HG03439 (cell line): ENCODE results near the gene CFAP45.

Experiments
- ATAC-seq: cut with Tn5 transposase; IDR thresholded peaks from one replicate; pipeline ENCODE4 v1.9.1; 2021; ENCODE audit warnings: mild to moderate bottlenecking, moderate library complexity; ENCODE audit not compliant: unreplicated experiment

CFAP45 gene

DNA sequence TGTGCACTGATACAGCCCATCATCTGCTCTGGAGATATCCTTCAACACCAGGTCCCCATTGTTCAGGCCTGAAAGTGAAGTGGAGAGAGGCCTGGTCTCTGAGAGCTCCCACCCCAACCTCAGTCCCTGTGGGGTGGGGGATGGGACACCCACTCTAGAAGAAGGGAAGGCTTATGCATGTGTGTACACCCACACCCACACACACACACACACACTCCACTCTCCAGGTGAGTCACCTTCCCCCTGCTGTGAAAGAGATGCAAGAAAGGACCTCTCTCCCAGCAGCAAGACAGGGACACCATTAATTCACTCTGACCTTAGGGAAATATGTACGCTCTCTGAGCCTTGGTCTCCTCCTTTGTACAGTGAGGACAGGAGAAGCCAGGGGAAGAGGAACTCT lies 43.4 kb downstream of the CFAP45 start:
- no peak for ATAC-seq

DNA sequence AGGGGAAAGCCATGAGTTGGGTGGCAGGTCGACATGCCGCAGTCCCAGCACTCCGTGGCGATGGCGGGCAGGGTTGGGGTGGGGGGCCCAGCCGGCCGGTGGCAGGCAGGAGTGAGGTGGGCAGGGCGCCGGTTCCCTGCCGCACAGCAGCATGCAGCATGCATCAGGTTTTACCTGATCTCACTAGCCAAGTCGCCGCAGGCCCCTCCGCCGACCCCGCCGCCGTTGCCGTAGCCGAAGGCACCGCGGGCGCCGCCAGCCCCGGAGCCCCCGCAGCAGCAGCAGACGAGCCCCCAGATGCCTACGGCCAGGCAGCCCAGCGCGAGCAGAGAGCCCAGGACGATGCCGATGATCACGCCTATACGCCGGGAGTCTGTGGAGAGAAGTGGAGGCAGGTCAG lies 44.3 kb downstream of the CFAP45 start:
- no peak for ATAC-seq

GRCh38 chr1:159854693-159855192 lies 45.2 kb downstream of the CFAP45 start:
- ATAC-seq, result peak; percentile 79

DNA sequence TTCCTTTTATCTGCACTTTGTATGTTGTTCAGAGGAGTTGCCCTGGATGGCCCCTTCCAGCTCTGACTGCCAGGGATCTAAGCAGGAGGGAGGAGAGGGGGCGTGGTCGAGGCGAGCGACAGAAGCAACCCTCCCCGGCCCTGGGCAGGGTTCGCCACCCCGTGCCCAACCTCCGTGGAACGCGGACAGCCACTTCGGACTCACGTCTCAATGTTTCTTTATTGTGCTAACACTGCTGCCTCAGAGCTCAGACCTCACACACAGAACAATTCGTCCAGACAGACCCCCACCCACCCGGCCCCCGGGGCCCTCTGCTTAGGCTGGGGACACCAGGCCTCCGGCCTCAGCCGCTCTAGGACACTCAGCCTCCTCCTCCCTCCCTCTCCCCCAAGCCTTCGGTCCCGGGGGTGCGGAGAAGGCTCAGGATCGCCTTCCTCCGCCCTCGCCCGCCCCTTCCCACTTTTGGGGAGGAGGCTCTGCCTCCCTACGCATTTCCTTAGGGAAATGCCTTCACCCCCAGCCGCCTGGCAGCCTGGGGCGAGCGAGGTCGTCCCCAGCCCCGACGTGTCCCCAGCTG lies 45.8 kb downstream of the CFAP45 start:
- ATAC-seq, result peak; percentile 13

DNA sequence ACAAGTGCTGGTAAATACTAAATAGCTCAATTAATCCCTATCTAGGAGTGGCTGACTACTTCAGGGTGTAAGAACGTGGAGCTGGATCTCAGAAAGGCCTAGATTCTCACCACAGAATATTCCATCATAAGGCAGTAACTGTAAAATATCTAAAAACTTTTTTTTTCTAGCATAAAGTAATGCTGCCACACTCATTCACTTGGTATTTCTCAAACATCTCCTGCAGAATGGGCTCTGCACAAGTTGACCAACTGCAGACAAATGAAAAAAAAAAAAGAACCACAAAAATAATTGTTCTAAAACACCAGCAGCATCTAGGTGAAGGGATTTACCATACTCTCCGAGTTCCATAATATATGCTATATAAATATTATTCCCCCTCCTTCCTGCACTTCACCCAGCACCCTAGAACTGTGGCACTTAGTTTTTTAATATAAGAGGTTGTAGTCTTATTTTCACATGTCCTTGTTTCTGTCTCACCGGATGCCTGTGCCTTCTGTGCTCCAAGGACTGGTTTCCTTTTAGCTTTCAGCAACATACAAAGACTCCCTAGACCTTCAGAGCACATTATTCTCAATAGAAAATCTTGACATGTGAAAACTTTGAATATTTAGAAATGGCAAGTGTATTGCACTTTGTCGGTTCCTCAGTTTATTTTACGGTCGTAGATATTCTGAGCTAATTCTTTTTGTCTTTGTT lies 46.4 kb downstream of the CFAP45 start:
- ATAC-seq, result no peak

DNA sequence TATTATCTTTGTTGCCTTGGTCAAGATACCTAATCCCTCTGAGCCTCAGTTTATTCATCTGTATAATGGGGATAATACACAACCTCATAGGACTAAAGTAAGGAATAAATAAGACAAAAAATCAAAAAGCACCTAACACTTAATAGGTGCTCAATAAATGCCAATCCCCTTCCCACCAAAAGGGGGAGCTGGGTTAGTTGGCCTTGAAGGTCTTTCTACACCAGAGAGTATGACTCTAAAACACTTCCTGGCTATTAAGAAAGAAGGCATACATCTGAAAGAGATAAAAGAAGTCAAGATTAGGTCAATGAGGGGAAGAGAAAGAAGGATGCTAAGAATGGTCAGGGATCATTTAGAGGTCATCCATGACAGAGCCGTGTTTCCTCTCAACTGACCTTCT lies 48.6 kb downstream of the CFAP45 start:
- no peak for ATAC-seq

DNA sequence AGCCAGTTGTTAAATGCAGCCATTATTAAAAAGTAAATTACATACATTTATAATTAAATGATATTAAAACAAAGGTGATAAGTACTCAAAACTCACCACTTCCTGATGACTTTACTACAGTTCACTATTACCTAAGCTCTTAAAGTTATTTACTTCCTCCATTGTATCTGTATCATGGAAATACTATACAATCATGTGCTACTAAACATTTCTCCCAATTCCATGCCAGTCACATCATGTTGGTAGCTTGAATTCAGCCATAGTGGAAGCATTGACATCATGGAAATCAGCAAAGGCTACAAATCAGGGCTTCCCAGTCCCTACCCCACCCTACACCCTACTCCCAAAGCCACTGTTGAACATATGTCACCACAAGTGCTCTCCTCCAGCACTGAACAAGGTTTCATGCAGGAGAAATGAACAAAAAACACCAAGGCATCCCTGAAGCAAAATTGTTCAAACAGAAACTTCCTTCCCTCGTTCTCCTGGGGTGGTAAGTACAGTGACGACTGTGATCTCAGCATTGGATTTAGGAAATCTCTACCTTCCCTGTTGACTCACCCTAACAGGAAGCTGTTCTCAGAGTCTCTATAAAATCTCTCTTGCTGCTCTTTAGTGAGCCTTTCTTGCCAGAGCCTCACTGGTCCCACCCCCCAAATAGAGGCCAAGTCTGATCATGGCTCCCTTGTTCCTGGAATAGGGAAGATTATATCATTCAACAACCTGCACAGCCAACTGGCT lies 50.2 kb downstream of the CFAP45 start:
- ATAC-seq, result no peak

DNA sequence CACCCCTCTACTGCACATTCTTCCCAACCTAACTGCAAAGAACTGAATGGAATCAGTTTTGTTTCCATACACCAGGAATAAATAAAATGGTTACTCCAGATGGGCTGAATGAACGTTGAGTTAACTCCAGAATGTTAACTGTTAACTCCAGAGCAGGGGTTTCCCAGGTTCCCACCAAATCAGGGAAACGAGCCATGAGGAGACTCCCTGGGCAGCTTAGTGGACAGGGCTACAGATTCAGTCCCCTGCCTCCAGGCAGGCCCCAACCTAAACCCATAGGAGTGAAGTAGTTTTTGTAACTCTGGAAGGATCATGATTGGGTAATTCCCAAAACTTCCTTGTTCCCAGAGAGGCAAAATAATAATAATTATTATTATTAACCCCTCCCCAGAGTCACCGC lies 51.6 kb downstream of the CFAP45 start:
- no peak for ATAC-seq

DNA sequence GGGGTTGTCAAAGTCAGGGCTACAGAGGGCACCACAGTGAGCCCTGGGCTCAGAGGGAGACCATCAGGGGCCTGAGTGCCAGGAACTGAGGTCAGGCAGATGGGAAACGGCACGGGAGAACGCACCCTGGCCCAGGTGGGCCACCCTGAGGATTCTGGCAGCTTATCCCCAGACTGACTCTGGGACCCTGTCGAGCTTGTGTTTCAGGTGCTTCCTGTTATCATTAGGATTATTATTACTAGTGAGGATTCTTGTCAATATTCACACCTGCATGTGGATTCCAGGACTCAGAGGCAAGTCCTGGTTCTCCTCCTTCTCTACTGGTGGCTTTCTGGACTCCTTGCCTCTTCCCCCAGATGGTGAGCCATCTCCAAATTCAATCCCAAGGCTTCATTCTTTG lies 52.7 kb downstream of the CFAP45 start:
- ATAC-seq, result no peak

DNA sequence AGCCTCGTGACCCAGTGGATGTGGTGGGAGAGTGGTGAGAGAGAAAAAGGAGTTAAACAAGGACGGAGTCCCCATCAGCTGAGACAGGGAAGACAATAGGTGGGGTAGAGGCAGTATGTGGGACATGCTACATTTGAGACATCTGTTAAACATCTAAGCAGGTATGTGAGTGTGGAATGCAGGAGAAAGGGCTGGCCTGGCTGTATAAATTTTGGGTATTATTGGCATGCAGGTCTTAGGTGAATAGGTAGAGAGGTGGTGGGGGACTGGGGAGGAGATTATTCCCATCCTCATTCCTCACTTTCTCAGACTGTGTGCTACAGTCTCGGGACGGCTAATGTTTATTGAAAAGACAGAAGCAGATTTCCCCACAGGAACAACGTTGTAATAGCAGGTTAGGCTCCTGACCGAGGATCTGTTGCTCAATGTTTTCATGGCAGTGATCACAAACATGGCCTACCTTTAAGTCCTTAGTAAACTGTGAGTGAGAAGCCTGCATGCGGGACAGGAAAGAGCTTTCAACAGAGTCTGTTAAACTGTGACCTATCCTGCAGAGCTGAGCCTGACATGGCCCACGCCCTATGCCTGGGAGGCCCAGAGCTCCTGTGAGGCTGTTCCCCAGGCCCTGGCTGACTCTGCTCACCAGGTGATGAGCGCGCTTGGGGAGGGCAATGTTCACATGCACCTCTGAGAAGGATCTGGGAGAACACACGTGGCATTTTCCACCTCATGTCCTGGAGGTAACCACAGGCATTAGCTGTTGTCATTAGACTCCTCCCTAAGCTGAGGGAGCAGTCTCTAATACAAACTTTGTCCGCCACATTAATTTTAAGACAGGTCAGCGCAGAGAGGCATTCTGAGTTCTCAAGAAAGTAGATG lies 54.0 kb downstream of the CFAP45 start:
- no peak for ATAC-seq

DNA sequence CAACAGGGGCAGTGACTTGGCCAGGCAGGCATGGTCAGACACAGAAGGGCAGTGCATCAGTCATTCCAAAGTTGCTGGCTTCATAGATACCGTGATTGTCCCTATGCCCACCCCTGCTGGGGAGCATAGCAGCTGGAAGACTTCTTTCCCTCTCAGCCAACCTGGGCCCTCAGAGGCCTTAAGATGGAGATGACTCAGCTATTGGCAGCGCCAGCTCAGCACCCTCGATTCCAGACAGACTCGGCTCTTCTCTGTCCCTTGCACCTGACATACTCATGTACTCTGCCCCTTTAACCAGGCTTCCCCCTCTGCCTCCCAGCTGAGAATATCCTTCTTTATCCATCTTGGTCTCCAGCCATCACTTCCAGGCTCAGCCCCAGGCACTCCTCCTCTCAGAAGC lies 56.5 kb downstream of the CFAP45 start:
- ATAC-seq, result no peak

GRCh38 chr1:159841749-159842148 lies 58.2 kb downstream of the CFAP45 start:
- no peak for ATAC-seq

- no peak for ATAC-seq
These were observed 60.7 kb downstream of the CFAP45 start for GRCh38 chr1:159839116-159839849.

DNA sequence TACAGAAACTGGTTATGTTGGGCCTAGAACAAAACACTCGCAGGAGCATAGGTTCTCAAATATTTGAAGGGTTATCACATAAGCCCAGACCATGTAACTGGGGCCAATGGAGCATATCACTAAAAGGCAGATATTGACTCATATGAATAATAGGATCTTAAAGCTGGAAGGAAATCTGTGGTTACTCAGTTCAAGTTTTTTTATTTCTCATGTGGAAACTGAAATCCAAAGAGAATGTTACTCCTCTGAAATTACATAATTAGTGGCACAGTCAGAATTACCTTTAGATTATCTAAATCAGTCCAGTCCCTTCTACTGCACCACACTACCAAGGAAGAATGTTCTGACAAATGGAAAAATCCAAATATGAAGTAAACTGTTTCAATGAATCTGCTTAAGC lies 61.2 kb downstream of the CFAP45 start:
- ATAC-seq, result no peak

DNA sequence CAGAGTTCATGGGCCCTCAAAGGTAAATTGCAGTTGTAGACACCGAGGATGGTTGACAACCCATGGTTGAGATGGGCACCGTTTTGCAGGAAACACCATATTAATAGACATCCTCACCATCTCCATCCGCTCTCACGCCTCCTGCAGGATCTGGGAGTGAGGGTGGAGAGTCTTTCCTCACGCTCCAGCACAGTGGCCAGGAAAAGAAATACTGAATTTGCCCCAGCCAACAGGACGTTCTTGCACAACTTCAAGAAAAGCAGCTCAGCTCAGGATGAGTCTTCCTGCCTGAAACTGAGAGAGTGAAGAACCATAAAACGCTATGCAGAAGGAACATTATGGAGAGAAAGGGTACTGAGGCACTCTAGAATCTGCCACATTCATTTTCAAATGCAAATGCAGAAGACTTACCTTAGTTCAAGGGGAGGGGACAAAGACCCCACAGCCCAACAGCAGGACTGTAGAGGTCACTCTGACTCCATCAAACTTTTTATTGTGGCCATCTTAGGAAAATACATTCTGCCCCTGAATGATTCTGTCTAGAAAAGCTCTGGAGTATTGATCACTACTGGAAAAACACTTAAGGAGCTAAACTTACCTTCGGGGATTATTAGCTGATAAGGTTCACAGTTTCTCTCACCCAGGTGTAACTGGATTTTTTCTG lies 64.0 kb downstream of the CFAP45 start:
- no peak for ATAC-seq

DNA sequence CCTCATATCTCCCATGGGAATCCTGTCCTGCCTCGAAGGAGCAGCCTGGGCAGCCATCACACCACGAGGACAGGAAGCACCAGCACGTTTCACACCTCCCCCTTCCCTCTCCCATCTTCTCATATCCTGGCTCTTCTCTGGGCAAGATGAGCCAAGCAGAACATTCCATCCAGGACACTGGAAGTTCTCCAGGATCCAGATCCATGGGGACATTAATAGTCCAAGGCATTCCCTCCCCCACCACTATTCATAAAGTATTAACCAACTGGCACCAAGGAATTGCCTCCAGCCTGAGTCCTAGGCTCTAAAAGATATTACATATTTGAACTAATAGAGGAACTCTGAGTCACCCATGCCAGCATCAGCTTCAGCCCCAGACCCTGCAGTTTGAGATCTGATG lies 64.6 kb downstream of the CFAP45 start:
- no peak for ATAC-seq

DNA sequence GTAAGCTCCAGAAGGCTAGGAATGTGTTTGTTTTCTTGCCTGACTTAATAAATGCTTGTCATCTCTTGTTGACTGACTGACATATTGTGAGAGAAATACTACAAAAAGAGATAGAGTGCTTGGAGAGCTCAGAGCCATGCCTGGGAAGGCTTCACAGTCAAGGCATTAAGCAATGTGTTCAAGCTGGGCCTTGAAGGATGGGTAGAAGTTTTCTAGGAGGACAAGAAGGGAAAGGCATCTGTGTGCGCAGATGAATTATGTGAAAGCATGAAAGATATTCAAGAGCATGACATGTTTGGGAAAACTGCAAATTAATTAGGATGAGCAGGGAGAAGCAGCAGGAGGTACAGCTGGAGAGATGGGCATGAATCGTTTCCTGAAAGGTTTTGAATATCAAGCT lies 67.7 kb downstream of the CFAP45 start:
- no peak for ATAC-seq

DNA sequence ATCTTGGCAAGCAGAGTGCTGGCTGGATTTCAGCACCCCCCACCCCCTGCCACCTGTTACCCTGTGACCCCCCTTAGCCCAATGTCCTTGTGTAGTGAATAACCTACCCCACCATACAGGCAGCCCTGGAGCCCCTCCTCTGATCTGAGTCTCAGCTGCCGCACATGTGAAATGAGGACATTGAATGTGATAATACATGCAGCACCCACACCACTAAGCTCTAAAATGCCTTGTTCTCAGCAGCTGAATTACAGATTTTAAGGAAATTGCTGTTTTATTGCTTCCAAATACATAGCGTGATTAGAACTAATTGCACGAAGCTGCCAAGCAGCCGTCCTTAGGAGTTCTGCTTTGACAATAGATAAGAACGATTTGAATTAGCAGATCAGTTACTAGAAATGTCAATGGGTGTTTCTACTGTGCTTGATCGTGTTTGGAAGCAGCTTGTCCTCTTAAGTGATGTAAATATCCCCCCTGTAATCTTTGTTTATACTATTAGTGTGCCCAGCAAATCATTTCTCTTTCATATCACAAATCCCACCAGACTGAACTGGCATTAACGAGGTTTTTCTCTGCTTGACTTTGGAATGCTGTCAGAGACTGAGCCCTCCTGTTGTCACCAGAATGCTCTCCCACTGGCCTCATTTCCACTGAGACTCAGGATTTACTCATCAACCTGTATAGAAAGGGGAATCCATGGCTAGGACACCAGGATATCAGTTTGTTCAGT lies 68.4 kb downstream of the CFAP45 start:
- ATAC-seq, result no peak

DNA sequence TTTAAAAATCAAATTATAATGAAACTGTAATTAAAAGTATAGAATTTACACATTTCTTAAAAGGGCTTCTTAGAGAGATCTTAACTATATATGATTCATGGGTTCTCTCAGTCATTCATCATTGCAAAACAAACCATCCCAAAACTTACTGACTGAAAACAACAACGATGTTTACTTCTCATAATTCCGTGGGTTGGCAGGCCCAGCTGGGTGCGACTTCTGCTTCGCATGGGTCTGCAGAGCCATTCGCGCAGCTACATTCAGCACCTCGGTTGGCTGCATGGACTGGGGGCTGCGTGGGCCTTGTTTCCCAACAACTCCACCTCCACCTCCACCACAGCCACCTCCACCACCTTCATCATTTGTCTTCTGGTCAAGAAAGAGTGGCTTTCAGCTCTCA lies 69.2 kb downstream of the CFAP45 start:
- no peak for ATAC-seq
